Fibroblast of skin of right biceps (primary cell): ENCODE results near the gene SH3PXD2B.
A peak's percentile ranks its signal among the peaks of the same experiment; 100 is the strongest.
"Not testable (repeated sequence)": the region's sequence is repeated elsewhere in the genome, so short reads cannot be mapped to it uniquely, and the experiment has no call there.

Source experiments
- DNase-seq: peaks from one replicate; pipeline ENCODE4 v3.0.0-alpha.2; 2013

The SH3PXD2B gene

GRCh38 chr5:172288465-172288864 lies 165.9 kb downstream of the SH3PXD2B start:
- peak; percentile 40 for DNase-seq

GRCh38 chr5:172287140-172287539 lies 167.2 kb downstream of the SH3PXD2B start:
- not testable (repeated sequence) for DNase-seq

- peak; percentile 38 for DNase-seq
Measured at GRCh38 chr5:172285226-172286143, 168.8 kb downstream of the SH3PXD2B start.

GRCh38 chr5:172284611-172284980 lies 169.7 kb downstream of the SH3PXD2B start:
- peak; percentile 62 for DNase-seq

GRCh38 chr5:172283862-172284610 lies 170.3 kb downstream of the SH3PXD2B start:
- DNase-seq = peak; percentile 90

GRCh38 chr5:172283020-172283861 lies 171.1 kb downstream of the SH3PXD2B start, which contains the start of gene UBTD2:
Gene UBTD2, minus strand, starts transcription at chr5:172283764. Its CDS starts 99 bp downstream, at chr5:172283665.
- DNase-seq = peak; percentile 83

- peak; percentile 54 for DNase-seq
Measured at GRCh38 chr5:172282272-172283019, 171.9 kb downstream of the SH3PXD2B start.

DNA sequence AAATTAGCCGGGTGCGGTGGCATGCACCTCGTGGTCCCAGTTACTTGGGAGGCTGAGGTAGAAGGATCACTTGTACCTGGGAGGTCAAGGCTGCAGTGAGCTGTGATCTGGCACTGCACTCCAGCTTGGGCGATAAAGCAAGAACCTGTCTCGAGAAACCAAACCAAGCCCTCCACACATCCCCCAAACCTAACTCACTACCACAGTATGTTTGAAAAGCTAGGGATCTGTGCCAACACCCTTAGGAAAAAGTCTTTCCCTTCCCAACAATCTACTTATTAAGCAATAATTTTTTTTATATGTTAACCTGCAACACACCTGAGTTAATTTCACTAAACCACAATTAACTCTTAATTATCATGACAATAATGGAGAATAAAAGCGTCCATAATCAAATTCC lies 173.0 kb downstream of the SH3PXD2B start:
- no peak for DNase-seq

DNA sequence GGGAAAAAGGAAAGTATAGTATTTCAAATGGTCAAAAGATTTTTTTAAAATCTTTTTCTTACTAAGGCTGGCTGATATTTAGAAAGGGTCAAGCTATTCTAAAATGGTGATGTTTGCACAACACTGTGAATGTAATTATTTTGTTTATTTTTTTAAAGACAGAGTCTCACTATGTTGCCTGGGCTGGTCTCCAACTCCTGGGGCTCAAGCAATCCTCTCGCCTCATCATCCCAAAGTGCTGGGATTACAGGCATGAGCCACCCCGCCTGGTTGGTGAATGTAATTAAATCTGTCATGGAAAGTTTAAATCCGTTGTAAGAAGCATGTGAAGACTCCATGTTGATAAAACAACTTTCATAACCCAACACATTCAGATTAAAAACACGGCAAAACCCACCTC lies 173.4 kb downstream of the SH3PXD2B start:
- DNase-seq = peak; percentile 63

- DNase-seq = no peak
Measured at GRCh38 chr5:172280317-172280716, 174.0 kb downstream of the SH3PXD2B start.

DNA sequence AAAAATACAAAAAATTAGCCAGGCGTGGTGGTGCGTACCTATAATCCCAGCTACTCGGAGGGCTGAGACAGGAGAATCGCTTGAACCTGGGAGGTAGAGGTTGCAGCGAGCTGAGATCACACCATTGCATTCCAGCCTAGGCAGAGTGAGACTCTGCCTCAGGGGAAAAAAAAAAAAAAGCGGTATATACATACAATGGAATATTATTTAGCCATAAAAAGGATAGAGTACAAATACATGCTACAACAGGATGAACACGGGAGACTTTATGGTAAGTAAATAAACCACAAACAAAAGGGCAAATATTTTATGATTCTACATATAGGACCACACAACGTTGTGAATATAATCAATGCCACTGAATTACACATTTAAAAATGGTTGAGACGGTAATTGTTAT lies 176.0 kb downstream of the SH3PXD2B start:
- no peak for DNase-seq

GRCh38 chr5:172276214-172276613 lies 178.1 kb downstream of the SH3PXD2B start:
- DNase-seq = no peak
